Adipocyte (in vitro differentiated cells): ENCODE measurements around the gene NES.
"Not testable (repeated sequence)": the region's sequence is repeated elsewhere in the genome, so short reads cannot be mapped to it uniquely, and the experiment has no call there.

Experiments used
- DNase-seq: peaks from one replicate; pipeline ENCODE4 v3.0.0-alpha.2; 2015; ENCODE audit warnings: low read depth
- H3K27me3 ChIP-seq: replicated peaks from 2 replicates; pipeline ENCODE4 v1.7.0; 2013; ENCODE audit warnings: mild to moderate bottlenecking, low read length, moderate library complexity; ENCODE audit not compliant: control insufficient read depth, insufficient read depth
- H3K36me3 ChIP-seq: 2 replicates; pipeline ENCODE4 v1.7.0; 2013; ENCODE audit warnings: low read length, mild to moderate bottlenecking, moderate library complexity; ENCODE audit not compliant: control insufficient read depth, insufficient read depth, severe bottlenecking
- H3K4me1 ChIP-seq: 2 replicates; pipeline ENCODE4 v1.7.0; 2013; ENCODE audit warnings: mild to moderate bottlenecking, low read length, moderate library complexity; ENCODE audit not compliant: control insufficient read depth, insufficient read depth
- H3K4me3 ChIP-seq: 2 replicates; pipeline ENCODE4 v1.7.0; 2013; ENCODE audit warnings: mild to moderate bottlenecking, low read length, moderate library complexity
- H3K9ac ChIP-seq: 2 replicates; pipeline ENCODE4 v1.7.0; 2013; ENCODE audit warnings: mild to moderate bottlenecking, low read length, moderate library complexity
- H3K9me3 ChIP-seq: 2 replicates; pipeline ENCODE4 v1.7.0; 2013; ENCODE audit warnings: mild to moderate bottlenecking, low read length, moderate library complexity; ENCODE audit not compliant: control insufficient read depth

Gene NES

GRCh38 chr1:156640842-156641706 lies 36.1 kb downstream of the NES start:
- Histone ChIP-seq H3K4me1 (no peaks in the 10 kb centered on the region), H3K27me3 (peaks cover 87% of the 10 kb centered on the region), H3K9me3 (no peaks in the 10 kb centered on the region), H3K4me3 (no peak overlapping the region), H3K9ac (no peak overlapping the region), H3K36me3 (no peaks in the 10 kb centered on the region)
- DNase-seq, result no peak

GRCh38 chr1:156639601-156640101 lies 37.6 kb downstream of the NES start:
- DNase-seq, result no peak
- H3K9ac ChIP-seq, result no peak overlapping the region
- peaks cover 85% of the 10 kb centered on the region for H3K27me3 ChIP-seq
- H3K36me3 ChIP-seq, result no peaks in the 10 kb centered on the region
- H3K4me1 ChIP-seq, result no peaks in the 10 kb centered on the region
- H3K4me3 ChIP-seq, result no peak overlapping the region
- no peaks in the 10 kb centered on the region for H3K9me3 ChIP-seq

GRCh38 chr1:156638189-156638985 lies 38.8 kb downstream of the NES start:
- Histone ChIP-seq H3K36me3 (no peaks in the 10 kb centered on the region), H3K4me3 (no peak overlapping the region), H3K27me3 (peaks cover 83% of the 10 kb centered on the region), H3K4me1 (no peaks in the 10 kb centered on the region), H3K9me3 (no peaks in the 10 kb centered on the region), H3K9ac (no peak overlapping the region)
- no peak for DNase-seq

GRCh38 chr1:156632355-156632754 lies 44.9 kb downstream of the NES start:
- Histone ChIP-seq H3K36me3 (no peaks in the 10 kb centered on the region), H3K9me3 (no peaks in the 10 kb centered on the region), H3K27me3 (peaks cover 79% of the 10 kb centered on the region), H3K9ac (no peak overlapping the region), H3K4me3 (no peak overlapping the region), H3K4me1 (no peaks in the 10 kb centered on the region)
- DNase-seq, result no peak

- not testable (repeated sequence) for DNase-seq, H3K4me1 ChIP-seq, H3K36me3 ChIP-seq, H3K9me3 ChIP-seq, H3K4me3 ChIP-seq, H3K9ac ChIP-seq
- peaks cover 76% of the 10 kb centered on the region for H3K27me3 ChIP-seq
Observed at GRCh38 chr1:156631152-156631551, 46.1 kb downstream of the NES start.

- no peak overlapping the region for H3K9ac ChIP-seq
- no peak overlapping the region for H3K4me3 ChIP-seq
- no peak for DNase-seq
- peaks cover 78% of the 10 kb centered on the region for H3K27me3 ChIP-seq
- no peaks in the 10 kb centered on the region for H3K9me3 ChIP-seq
- no peaks in the 10 kb centered on the region for H3K36me3 ChIP-seq
- peaks cover 2% of the 10 kb centered on the region for H3K4me1 ChIP-seq
Observed at GRCh38 chr1:156629823-156630449, 47.3 kb downstream of the NES start.

- H3K36me3 ChIP-seq, result no peaks in the 10 kb centered on the region
- H3K4me3 ChIP-seq, result no peak overlapping the region
- H3K9me3 ChIP-seq, result no peaks in the 10 kb centered on the region
- DNase-seq, result peak; percentile 63
- H3K9ac ChIP-seq, result no peak overlapping the region
- peaks cover 64% of the 10 kb centered on the region for H3K27me3 ChIP-seq
- H3K4me1 ChIP-seq, result peaks cover 3% of the 10 kb centered on the region
Observed at GRCh38 chr1:156627313-156627880, 49.8 kb downstream of the NES start.

- Histone ChIP-seq H3K9me3 (no peaks in the 10 kb centered on the region), H3K4me1 (peaks cover 3% of the 10 kb centered on the region), H3K4me3 (no peak overlapping the region), H3K27me3 (peaks cover 63% of the 10 kb centered on the region), H3K9ac (no peak overlapping the region), H3K36me3 (no peaks in the 10 kb centered on the region)
- no peak for DNase-seq
Observed at GRCh38 chr1:156626079-156626438, 51.1 kb downstream of the NES start.

- Histone ChIP-seq H3K36me3 (no peaks in the 10 kb centered on the region), H3K4me1 (peaks cover 3% of the 10 kb centered on the region), H3K9me3 (no peaks in the 10 kb centered on the region), H3K27me3 (peaks cover 62% of the 10 kb centered on the region), H3K9ac (no peak overlapping the region), H3K4me3 (no peak overlapping the region)
- DNase-seq, result peak; percentile 80
Observed at GRCh38 chr1:156625436-156626078, 51.6 kb downstream of the NES start.

- Histone ChIP-seq H3K4me3 (no peak overlapping the region), H3K4me1 (peaks cover 3% of the 10 kb centered on the region), H3K9me3 (no peaks in the 10 kb centered on the region), H3K36me3 (no peaks in the 10 kb centered on the region), H3K9ac (no peak overlapping the region), H3K27me3 (peaks cover 64% of the 10 kb centered on the region)
- DNase-seq, result no peak
Observed at GRCh38 chr1:156624814-156625435, 52.3 kb downstream of the NES start.
